Rectal smooth muscle tissue (tissue), 1 donor: Measurements from ENCODE around the gene DNER.
"Not testable (repeated sequence)": the region's sequence is repeated elsewhere in the genome, so short reads cannot be mapped to it uniquely, and the experiment has no call there.

Source experiments
- H3K27ac ChIP-seq: one replicate; pipeline ENCODE4 v1.7.0; 2013; ENCODE audit warnings: low read depth, low read length, inconsistent platforms
- H3K27me3 ChIP-seq: one replicate; pipeline ENCODE4 v1.7.0; 2013; ENCODE audit warnings: low read length; ENCODE audit not compliant: control insufficient read depth, insufficient read depth
- H3K36me3 ChIP-seq: one replicate; pipeline ENCODE4 v1.7.0; 2013; ENCODE audit warnings: low read length; ENCODE audit not compliant: control insufficient read depth, insufficient read depth
- H3K4me1 ChIP-seq: one replicate; pipeline ENCODE4 v1.7.0; 2013; ENCODE audit warnings: low read length; ENCODE audit not compliant: control insufficient read depth, insufficient read depth
- H3K4me3 ChIP-seq: one replicate; pipeline ENCODE4 v1.7.0; 2013; ENCODE audit warnings: low read length
- H3K9ac ChIP-seq: one replicate; pipeline ENCODE4 v1.7.0; 2013; ENCODE audit warnings: low read length

Gene DNER

GRCh38 chr2:229521576-229521975 lies 192.8 kb downstream of the DNER start:
- H3K27me3 ChIP-seq, result no peaks in the 10 kb centered on the region
- H3K9ac ChIP-seq, result no peak overlapping the region
- no peak overlapping the region for H3K4me3 ChIP-seq
- no peaks in the 10 kb centered on the region for H3K4me1 ChIP-seq
- no peaks in the 10 kb centered on the region for H3K36me3 ChIP-seq
- H3K27ac ChIP-seq, result no peak overlapping the region

DNA sequence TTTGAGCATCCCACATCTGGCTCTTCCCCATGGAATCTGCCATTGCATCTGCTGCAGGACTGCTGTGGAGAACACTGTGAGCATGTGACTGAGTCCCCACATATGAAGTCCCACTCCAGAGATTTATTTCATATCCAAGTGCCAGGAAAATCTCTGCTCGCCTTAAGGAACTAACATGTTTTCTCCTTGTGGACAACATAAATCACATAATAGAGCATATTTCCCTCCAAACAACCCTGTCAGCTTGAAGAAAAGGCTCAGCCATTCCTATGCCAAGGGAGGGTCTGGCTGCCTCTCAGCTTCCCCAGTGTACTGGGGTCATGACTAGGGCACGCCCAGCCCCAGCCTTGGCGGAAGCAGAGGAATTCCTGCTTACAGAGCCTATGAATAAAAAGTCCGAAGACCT lies 193.7 kb downstream of the DNER start:
- Histone ChIP-seq H3K27ac (no peak overlapping the region), H3K4me1 (no peaks in the 10 kb centered on the region), H3K4me3 (no peak overlapping the region), H3K27me3 (no peaks in the 10 kb centered on the region), H3K36me3 (no peaks in the 10 kb centered on the region), H3K9ac (no peak overlapping the region)

DNA sequence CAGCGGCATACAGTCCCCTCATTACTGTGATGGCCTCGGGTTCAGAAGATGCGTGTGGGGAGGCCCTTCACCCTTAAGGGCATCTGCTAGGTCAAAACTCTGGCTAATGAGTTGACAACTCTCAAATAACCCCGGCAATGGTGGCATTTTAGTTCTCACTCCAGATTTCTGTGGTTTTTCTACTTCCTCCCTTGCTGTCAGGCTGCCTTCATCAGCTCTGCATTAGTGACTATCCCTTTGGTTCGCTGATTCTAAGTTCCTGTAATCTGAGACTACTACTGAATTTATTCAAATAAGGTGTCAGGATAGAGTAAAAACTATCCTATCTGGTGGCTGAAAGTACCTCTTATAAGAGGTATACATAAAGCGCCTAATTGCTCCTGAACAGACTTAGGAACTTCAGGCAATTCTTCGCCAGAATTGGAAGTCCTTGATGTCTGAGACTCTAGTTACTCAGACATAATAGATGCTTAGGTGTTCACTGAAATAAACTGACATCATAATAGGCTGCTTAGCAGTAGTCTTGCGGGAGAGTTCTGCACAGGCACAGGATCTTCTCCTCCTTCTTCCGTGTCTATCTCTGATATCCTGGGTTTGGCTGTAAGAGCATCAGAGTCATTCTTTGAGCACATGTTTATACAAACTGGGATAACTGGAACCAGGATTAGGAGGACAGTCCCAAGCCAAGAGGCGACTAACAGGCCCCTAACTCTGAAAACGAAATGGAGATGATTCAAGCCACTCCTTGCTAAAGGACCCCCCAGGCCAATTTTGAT lies 194.5 kb downstream of the DNER start:
- Histone ChIP-seq H3K4me3 (no peak overlapping the region), H3K27me3 (no peaks in the 10 kb centered on the region), H3K9ac (no peak overlapping the region), H3K4me1 (no peaks in the 10 kb centered on the region), H3K36me3 (no peaks in the 10 kb centered on the region), H3K27ac (no peak overlapping the region)

GRCh38 chr2:229514273-229514895 lies 200.0 kb downstream of the DNER start:
- H3K36me3 ChIP-seq, result no peaks in the 10 kb centered on the region
- no peaks in the 10 kb centered on the region for H3K27me3 ChIP-seq
- no peak overlapping the region for H3K4me3 ChIP-seq
- no peaks in the 10 kb centered on the region for H3K4me1 ChIP-seq
- no peak overlapping the region for H3K27ac ChIP-seq
- no peak overlapping the region for H3K9ac ChIP-seq

- H3K27ac ChIP-seq, result no peak overlapping the region
- no peaks in the 10 kb centered on the region for H3K36me3 ChIP-seq
- H3K4me3 ChIP-seq, result no peak overlapping the region
- no peaks in the 10 kb centered on the region for H3K4me1 ChIP-seq
- no peaks in the 10 kb centered on the region for H3K27me3 ChIP-seq
- no peak overlapping the region for H3K9ac ChIP-seq
Measured at GRCh38 chr2:229511524-229511923, 202.8 kb downstream of the DNER start.

DNA sequence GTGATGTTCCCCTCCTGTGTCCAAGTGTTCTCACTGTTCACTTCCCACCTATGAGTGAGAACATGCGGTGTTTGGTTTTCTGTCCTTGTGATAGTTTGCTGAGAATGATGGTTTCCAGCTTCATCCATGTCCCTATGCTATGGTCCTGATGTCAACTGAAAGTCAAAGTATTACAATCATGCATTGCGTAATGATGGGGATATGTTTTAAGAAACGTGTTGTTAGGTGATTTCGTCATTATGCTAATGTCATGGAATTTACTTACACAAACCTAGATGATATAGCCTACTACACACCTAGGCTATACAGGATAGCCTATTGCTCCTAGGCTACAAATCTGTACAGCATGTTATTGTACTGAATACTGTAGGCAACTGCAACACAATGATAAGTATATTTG lies 207.7 kb downstream of the DNER start:
- H3K36me3 ChIP-seq, H3K4me3 ChIP-seq, H3K9ac ChIP-seq, H3K27ac ChIP-seq, H3K27me3 ChIP-seq, H3K4me1 ChIP-seq: not testable (repeated sequence)

- H3K36me3 ChIP-seq, result no peaks in the 10 kb centered on the region
- no peak overlapping the region for H3K27ac ChIP-seq
- H3K9ac ChIP-seq, result no peak overlapping the region
- H3K4me1 ChIP-seq, result no peaks in the 10 kb centered on the region
- no peak overlapping the region for H3K4me3 ChIP-seq
- no peaks in the 10 kb centered on the region for H3K27me3 ChIP-seq
Measured at GRCh38 chr2:229501051-229501794, 213.1 kb downstream of the DNER start.

DNA sequence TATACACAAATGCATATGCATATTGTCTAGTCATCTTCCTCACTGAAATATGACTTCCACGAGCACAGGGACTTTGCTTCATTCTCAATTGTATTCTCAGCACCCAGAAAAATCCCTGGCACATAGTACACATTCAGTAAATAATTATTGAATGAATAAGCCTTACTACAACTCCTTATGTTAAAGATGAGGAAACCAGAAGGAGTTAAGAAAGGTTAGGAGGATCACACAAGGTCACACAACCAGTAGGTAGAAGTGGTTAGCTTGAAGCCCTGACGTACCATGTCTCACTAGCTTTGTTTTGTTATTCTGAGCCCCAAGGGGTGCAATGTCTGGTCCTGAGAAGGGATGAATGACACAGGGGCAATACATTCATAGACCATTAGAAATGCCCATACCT lies 222.3 kb downstream of the DNER start:
- H3K27me3 ChIP-seq, result no peaks in the 10 kb centered on the region
- no peak overlapping the region for H3K27ac ChIP-seq
- no peaks in the 10 kb centered on the region for H3K36me3 ChIP-seq
- H3K4me1 ChIP-seq, result no peaks in the 10 kb centered on the region
- H3K9ac ChIP-seq, result no peak overlapping the region
- no peak overlapping the region for H3K4me3 ChIP-seq

DNA sequence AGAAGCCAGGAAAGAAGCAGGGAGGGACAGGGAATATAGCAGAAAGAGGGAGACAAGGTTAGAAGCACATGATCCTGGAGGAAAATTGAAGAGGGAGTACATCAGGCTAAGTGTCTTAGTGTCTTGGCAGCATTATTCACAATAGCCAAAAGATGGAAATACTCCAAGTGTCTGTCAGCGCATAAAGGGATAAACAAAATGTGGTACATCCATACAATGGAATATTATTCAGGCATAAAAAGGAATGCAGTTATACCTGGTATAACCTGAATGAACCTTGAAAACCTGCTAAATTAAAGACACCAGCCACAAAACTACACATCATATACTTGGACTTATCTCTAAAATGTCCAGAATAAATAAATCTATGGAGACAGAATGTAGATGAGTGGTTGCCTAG lies 224.2 kb downstream of the DNER start:
- no peak overlapping the region for H3K27ac ChIP-seq
- no peaks in the 10 kb centered on the region for H3K4me1 ChIP-seq
- H3K36me3 ChIP-seq, result no peaks in the 10 kb centered on the region
- H3K4me3 ChIP-seq, result no peak overlapping the region
- H3K27me3 ChIP-seq, result no peaks in the 10 kb centered on the region
- no peak overlapping the region for H3K9ac ChIP-seq

DNA sequence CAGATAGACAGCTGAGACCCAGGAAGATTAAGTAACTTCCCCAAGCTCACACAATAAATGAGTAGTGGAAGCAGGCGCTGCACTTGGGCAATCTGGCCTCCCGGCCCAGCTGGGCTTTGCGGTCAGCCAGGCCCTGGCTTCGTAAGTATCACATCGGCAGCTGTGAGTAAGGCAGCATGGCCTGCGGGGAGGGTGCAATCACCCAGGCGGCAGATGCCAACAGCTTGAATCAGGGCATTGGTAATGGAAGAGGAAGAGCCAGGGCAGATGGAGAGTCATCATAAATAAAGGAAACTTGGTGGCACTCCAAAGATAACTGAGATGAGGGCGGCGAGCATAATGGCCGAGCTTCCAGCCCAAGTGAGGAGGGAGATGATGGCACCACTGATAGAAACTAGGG lies 225.3 kb downstream of the DNER start:
- Histone ChIP-seq H3K9ac (no peak overlapping the region), H3K36me3 (no peaks in the 10 kb centered on the region), H3K4me3 (no peak overlapping the region), H3K4me1 (no peaks in the 10 kb centered on the region), H3K27me3 (no peaks in the 10 kb centered on the region), H3K27ac (no peak overlapping the region)

DNA sequence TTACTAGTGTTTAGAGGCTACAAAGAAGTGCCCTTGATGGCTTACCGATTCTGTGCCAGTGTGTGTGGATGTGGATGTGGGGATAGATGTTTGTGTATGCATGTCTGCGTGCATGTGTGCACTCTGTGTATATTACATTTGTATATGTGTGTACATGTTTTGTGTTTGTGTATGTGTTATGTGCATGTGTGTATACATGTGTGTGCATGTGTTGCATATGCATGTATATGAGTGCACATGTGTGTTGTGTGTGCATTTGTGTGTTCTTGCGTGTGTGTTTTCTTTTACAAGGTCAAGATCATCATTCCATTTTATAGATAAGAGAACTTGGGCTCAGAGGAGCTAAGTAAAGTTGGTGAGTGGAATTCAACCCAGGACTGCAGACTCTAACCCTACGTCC lies 226.1 kb downstream of the DNER start:
- no peak overlapping the region for H3K27ac ChIP-seq
- H3K9ac ChIP-seq, result no peak overlapping the region
- no peaks in the 10 kb centered on the region for H3K36me3 ChIP-seq
- H3K27me3 ChIP-seq, result no peaks in the 10 kb centered on the region
- H3K4me1 ChIP-seq, result no peaks in the 10 kb centered on the region
- H3K4me3 ChIP-seq, result no peak overlapping the region

- Histone ChIP-seq H3K27me3 (no peaks in the 10 kb centered on the region), H3K4me1 (no peaks in the 10 kb centered on the region), H3K4me3 (no peak overlapping the region), H3K9ac (no peak overlapping the region), H3K27ac (no peak overlapping the region), H3K36me3 (no peaks in the 10 kb centered on the region)
Measured at GRCh38 chr2:229486673-229487072, 227.7 kb downstream of the DNER start.
